HFFc6 (cell line): ENCODE measurements around the gene TBL1XR1. TPM values are rescaled to one million over a fixed set of nuclear protein-coding genes. Genes with fewer than 3 reads are reported as not detected.
A peak's percentile ranks its signal among the peaks of the same experiment; 100 is the strongest.

Source experiments
- DNase-seq: peaks from one replicate; pipeline ENCODE4 v3.0.0-alpha.2; 2018
- H3K27ac Mint-ChIP-seq: 2 replicates; pipeline ENCODE4 v1.8.0; 2020; ENCODE audit warnings: mild to moderate bottlenecking, mixed read lengths
- H3K27me3 Mint-ChIP-seq: 2 replicates; pipeline ENCODE4 v1.8.0; 2021; ENCODE audit warnings: mild to moderate bottlenecking, moderate library complexity, mixed read lengths; ENCODE audit not compliant: insufficient read depth
- H3K36me3 Mint-ChIP-seq: 2 replicates; pipeline ENCODE4 v1.8.0; 2021; ENCODE audit warnings: low read depth, mixed read lengths
- H3K4me1 Mint-ChIP-seq: 2 replicates; pipeline ENCODE4 v1.8.0; 2020; ENCODE audit warnings: low read depth, mixed read lengths
- H3K4me3 Mint-ChIP-seq: 2 replicates; pipeline ENCODE4 v1.8.0; 2020; ENCODE audit warnings: mild to moderate bottlenecking, moderate library complexity, mixed read lengths
- H3K9me3 Mint-ChIP-seq: 2 replicates; pipeline ENCODE4 v1.8.0; 2020; ENCODE audit warnings: mild to moderate bottlenecking, mixed read lengths
- CTCF ChIP-seq: fragments of 200-600 bp; sonication (generic); IDR thresholded peaks from 2 replicates; pipeline ENCODE4 v1.5.0; 2021; ENCODE audit warnings: antibody characterized with exemption, mild to moderate bottlenecking
- total RNA-seq, 6 experiments: library from RNA; stranded (reverse); fragmentation: NEBNext Ultra II Directional; extraction: Animal tissue kit (Norgen Biotek cat#: 25700); gene quantifications; 2 replicates in 1 of 6; 3 replicates in 5 of 6; pipeline ENCODE4 v1.2.3, GENCODE V29; 2021

TBL1XR1 gene
- total RNA-seq, 6 experiments from 2014 or later = 89.5 to 131 (median 114) TPM

DNA sequence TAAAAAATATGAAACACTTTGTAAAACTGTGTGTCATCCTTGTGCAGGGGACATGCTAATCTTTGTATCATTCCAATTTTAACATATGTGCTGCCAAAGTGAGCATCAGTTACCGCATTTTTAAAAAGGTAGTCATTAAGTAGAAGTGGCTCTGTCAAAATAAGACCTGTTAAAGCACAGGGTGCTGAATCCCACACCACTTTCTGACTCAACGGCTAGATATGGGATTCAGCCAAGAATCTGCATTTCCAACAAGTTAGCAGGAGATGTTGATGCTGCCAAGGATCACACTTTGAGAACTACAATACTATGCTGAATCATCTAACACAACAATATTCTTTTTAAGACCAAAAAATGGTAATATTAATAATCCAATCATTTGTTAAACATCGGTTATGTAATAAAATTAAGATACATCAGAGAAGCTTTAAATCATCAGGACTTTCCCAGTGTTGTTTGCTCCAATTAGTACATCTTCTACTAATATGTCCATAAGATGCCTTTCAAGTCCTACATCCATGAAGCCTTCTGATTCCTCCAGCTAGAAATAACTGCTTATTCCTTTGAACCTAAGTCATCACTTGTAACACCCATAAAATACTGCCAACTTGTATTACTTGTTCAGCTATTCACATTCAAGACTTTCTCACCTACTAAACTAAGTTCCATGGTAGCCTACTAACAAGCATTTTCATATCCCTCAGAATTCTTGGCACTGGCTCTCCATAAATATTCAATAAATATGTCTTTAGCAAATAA is 71.1 kb downstream of the TBL1XR1 start:
- H3K4me3 Mint-ChIP-seq = no peak overlapping the region
- peaks cover 28% of the 10 kb centered on the region for H3K9me3 Mint-ChIP-seq
- peak; percentile 57 for DNase-seq
- peak overlapping the region; percentile 44 for H3K27ac Mint-ChIP-seq
- peaks cover 39% of the 10 kb centered on the region for H3K4me1 Mint-ChIP-seq
- no peaks in the 10 kb centered on the region for H3K27me3 Mint-ChIP-seq
- peaks cover 36% of the 10 kb centered on the region for H3K36me3 Mint-ChIP-seq
- TF ChIP-seq CTCF = no peak

GRCh38 chr3:177124882-177125281 is 72.4 kb downstream of the TBL1XR1 start:
- no peak for TF ChIP-seq CTCF
- peaks cover 28% of the 10 kb centered on the region for H3K9me3 Mint-ChIP-seq
- no peak overlapping the region for H3K4me3 Mint-ChIP-seq
- H3K36me3 Mint-ChIP-seq = peaks cover 45% of the 10 kb centered on the region
- DNase-seq = no peak
- H3K27me3 Mint-ChIP-seq = no peaks in the 10 kb centered on the region
- H3K4me1 Mint-ChIP-seq = peaks cover 39% of the 10 kb centered on the region
- no peak overlapping the region for H3K27ac Mint-ChIP-seq

DNA sequence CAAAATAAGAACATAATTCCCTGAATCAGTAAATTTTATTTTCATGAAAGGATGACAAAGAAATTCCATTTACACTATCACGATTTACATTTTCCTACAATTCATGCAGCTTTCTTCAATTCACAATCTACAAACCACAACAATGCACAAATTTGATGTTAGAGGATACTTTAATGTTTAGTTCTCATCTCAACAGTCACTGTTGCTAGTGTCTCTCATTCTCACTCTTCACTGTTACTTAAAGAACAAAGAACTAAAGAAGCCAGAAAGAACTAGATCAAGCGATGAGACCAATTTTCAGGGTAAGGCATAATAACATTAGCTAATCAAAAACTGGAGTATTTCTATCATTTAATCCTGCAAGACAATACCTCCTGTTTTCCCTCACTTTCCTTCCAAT is 73.5 kb downstream of the TBL1XR1 start:
- H3K4me1 Mint-ChIP-seq = peaks cover 37% of the 10 kb centered on the region
- no peak overlapping the region for H3K27ac Mint-ChIP-seq
- peaks cover 50% of the 10 kb centered on the region for H3K36me3 Mint-ChIP-seq
- no peak for TF ChIP-seq CTCF
- no peak overlapping the region for H3K4me3 Mint-ChIP-seq
- peaks cover 28% of the 10 kb centered on the region for H3K9me3 Mint-ChIP-seq
- no peak for DNase-seq
- H3K27me3 Mint-ChIP-seq = no peaks in the 10 kb centered on the region

GRCh38 chr3:177122183-177122856 is 75.0 kb downstream of the TBL1XR1 start:
- Mint-ChIP-seq H3K9me3 (peaks cover 28% of the 10 kb centered on the region), H3K4me3 (no peak overlapping the region), H3K27me3 (no peaks in the 10 kb centered on the region), H3K4me1 (peaks cover 42% of the 10 kb centered on the region), H3K27ac (no peak overlapping the region), H3K36me3 (peaks cover 53% of the 10 kb centered on the region)
- no peak for TF ChIP-seq CTCF
- DNase-seq = no peak

GRCh38 chr3:177119829-177120228 is 77.5 kb downstream of the TBL1XR1 start:
- Mint-ChIP-seq H3K36me3 (peaks cover 56% of the 10 kb centered on the region), H3K27ac (no peak overlapping the region), H3K9me3 (peaks cover 28% of the 10 kb centered on the region), H3K4me3 (no peak overlapping the region), H3K27me3 (no peaks in the 10 kb centered on the region), H3K4me1 (peaks cover 38% of the 10 kb centered on the region)
- TF ChIP-seq CTCF = no peak
- DNase-seq = no peak
